ENCODE measurements around the gene INTS3.

The INTS3 gene

GRCh38 chr1:153803470-153804056 is 75.7 kb downstream of the INTS3 start:
- ChIA-PET CTCF (interaction anchor here (1.5 to 3.1 kb wide), 2 partner anchors 12 to 183 kb away, joined by 3 to 19 read pairs; partner anchors contain the start of gene RAB13), POLR2A (interaction anchor here (1.5 kb wide), 1 partner anchor 143 kb away, joined by 4 read pairs; the partner anchor contains the start of gene DENND4B)
- H3K4me1 ChIP-seq (ENCODE audit: control insufficient read depth, insufficient read depth, low read length): no peaks in the 10 kb centered on the region
- H3K27ac ChIP-seq (ENCODE audit: extremely low read depth, low read depth, low read length): no peak overlapping the region
- no peaks in the 10 kb centered on the region for H3K9me3 ChIP-seq (ENCODE audit: control insufficient read depth, insufficient read depth, low read depth, low read length)
- peaks cover 5 to 37% of the 10 kb centered on the region in 2 experiments; a peak in 2 of 3 replicates for H3K36me3 ChIP-seq (ENCODE audit: control insufficient read depth in 2 of 2, insufficient read depth in 1 of 2, low read length in 2 of 2)
- TF ChIP-seq ZNF223 (tag by site-specific recombination; IDR thresholded peaks at IDR 0.05) (no peak), ZNF2 (tag by site-specific recombination; IDR thresholded peaks at IDR 0.05) (no peak), ZNF558 (tag by site-specific recombination; IDR thresholded peaks at IDR 0.05) (no peak), ZNF596 (tag by site-specific recombination; IDR thresholded peaks at IDR 0.05) (no peak), ZNF707 (tag by site-specific recombination; IDR thresholded peaks at IDR 0.05) (no peak), GLIS1 (tag by site-specific recombination; IDR thresholded peaks at IDR 0.05) (no peak), ZNF792 (tag by site-specific recombination; IDR thresholded peaks at IDR 0.05) (no peak), PRDM6 (tag by site-specific recombination; IDR thresholded peaks at IDR 0.05) (no peak), ZNF394 (tag by site-specific recombination; IDR thresholded peaks at IDR 0.05; ENCODE audit: borderline replicate concordance) (no peak), ZNF624 (tag by site-specific recombination; IDR thresholded peaks at IDR 0.05) (no peak), ZNF677 (tag by site-specific recombination; IDR thresholded peaks at IDR 0.05) (no peak), KLF16 (tag by site-specific recombination; IDR thresholded peaks at IDR 0.05) (no peak), ZNF416 (tag by site-specific recombination; IDR thresholded peaks at IDR 0.05) (no peak), ZNF335 (tag by site-specific recombination; conservative IDR thresholded peaks at IDR 0.05) (no peak), ZNF398 (tag by site-specific recombination; IDR thresholded peaks at IDR 0.05) (no peak), ZNF510 (tag by site-specific recombination; IDR thresholded peaks at IDR 0.05; ENCODE audit: insufficient replicate concordance) (no peak)
- TF ChIP-seq, protein P1, sequence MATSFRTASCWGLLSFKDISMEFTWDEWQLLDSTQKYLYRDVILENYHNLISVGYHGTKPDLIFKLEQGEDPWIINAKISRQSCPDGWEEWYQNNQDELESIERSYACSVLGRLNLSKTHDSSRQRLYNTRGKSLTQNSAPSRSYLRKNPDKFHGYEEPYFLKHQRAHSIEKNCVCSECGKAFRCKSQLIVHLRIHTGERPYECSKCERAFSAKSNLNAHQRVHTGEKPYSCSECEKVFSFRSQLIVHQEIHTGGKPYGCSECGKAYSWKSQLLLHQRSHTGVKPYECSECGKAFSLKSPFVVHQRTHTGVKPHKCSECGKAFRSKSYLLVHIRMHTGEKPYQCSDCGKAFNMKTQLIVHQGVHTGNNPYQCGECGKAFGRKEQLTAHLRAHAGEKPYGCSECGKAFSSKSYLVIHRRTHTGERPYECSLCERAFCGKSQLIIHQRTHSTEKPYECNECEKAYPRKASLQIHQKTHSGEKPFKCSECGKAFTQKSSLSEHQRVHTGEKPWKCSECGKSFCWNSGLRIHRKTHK (tag by site-specific recombination; IDR thresholded peaks at IDR 0.05): no peak
- TF ChIP-seq, protein P2, sequence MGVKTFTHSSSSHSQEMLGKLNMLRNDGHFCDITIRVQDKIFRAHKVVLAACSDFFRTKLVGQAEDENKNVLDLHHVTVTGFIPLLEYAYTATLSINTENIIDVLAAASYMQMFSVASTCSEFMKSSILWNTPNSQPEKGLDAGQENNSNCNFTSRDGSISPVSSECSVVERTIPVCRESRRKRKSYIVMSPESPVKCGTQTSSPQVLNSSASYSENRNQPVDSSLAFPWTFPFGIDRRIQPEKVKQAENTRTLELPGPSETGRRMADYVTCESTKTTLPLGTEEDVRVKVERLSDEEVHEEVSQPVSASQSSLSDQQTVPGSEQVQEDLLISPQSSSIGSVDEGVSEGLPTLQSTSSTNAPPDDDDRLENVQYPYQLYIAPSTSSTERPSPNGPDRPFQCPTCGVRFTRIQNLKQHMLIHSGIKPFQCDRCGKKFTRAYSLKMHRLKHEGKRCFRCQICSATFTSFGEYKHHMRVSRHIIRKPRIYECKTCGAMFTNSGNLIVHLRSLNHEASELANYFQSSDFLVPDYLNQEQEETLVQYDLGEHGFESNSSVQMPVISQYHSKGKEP (tag by site-specific recombination; IDR thresholded peaks at IDR 0.05): no peak
- no peak overlapping the region for H3K4me3 ChIP-seq (ENCODE audit: low read depth, low read length)

DNA sequence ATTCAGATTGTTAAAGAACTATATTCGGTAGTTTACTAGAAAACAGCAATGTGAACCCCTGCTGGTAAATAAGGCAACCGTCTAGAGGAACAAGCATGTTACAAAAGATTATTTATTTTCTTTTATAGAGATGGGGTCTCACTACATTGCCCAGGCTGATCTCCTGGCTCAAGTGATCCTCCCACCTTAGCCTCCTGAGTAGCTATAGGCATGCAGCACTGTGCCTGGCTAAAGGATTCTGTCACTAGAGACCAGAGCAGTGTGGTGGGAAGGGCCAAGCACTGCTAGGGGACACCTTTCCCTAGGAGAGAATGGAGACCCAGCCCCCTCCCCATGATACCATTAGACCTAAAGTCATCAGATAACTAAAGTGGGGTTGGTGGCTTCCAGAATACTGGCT is 76.3 kb downstream of the INTS3 start:
- no peak overlapping the region for H3K4me3 ChIP-seq (ENCODE audit: low read depth, low read length)
- no peak overlapping the region for H3K27ac ChIP-seq (ENCODE audit: extremely low read depth, low read depth, low read length)
- ChIA-PET CTCF (no interaction called here), POLR2A (interaction anchor here (1.5 kb wide), 2 partner anchors 142 to 159 kb away, joined by 3 to 4 read pairs; partner anchors contain the start of genes DENND4B and SLC39A1)
- TF ChIP-seq ZNF121 (tag by site-specific recombination; IDR thresholded peaks at IDR 0.05): peak; percentile 90
- TF ChIP-seq, protein P3, sequence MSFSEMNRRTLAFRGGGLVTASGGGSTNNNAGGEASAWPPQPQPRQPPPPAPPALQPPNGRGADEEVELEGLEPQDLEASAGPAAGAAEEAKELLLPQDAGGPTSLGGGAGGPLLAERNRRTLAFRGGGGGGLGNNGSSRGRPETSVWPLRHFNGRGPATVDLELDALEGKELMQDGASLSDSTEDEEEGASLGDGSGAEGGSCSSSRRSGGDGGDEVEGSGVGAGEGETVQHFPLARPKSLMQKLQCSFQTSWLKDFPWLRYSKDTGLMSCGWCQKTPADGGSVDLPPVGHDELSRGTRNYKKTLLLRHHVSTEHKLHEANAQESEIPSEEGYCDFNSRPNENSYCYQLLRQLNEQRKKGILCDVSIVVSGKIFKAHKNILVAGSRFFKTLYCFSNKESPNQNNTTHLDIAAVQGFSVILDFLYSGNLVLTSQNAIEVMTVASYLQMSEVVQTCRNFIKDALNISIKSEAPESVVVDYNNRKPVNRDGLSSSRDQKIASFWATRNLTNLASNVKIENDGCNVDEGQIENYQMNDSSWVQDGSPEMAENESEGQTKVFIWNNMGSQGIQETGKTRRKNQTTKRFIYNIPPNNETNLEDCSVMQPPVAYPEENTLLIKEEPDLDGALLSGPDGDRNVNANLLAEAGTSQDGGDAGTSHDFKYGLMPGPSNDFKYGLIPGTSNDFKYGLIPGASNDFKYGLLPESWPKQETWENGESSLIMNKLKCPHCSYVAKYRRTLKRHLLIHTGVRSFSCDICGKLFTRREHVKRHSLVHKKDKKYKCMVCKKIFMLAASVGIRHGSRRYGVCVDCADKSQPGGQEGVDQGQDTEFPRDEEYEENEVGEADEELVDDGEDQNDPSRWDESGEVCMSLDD (tag by site-specific recombination; IDR thresholded peaks at IDR 0.05): no peak
- H3K36me3 ChIP-seq (ENCODE audit: control insufficient read depth in 2 of 2, insufficient read depth in 1 of 2, low read length in 2 of 2): peaks cover 7 to 42% of the 10 kb centered on the region in 2 experiments; a peak in 2 of 3 replicates
- no peaks in the 10 kb centered on the region for H3K4me1 ChIP-seq (ENCODE audit: control insufficient read depth, insufficient read depth, low read length)
- H3K9me3 ChIP-seq (ENCODE audit: control insufficient read depth, insufficient read depth, low read depth, low read length): no peaks in the 10 kb centered on the region
